Urinary bladder (tissue), 4 donors: ENCODE results near the gene SLC12A5. TPM values are rescaled to one million over a fixed set of nuclear protein-coding genes. Genes with fewer than 3 reads are reported as not detected.

Experiments
- DNase-seq: peaks from one replicate; pipeline ENCODE4 v3.0.0-alpha.2; 2015; ENCODE audit errors: extremely low spot score
- H3K27ac ChIP-seq: one replicate; pipeline ENCODE4 v1.5.1; 2013; ENCODE audit warnings: low read depth, mild to moderate bottlenecking, moderate library complexity
- H3K36me3 ChIP-seq: one replicate; pipeline ENCODE4 v1.6.1; 2013; ENCODE audit warnings: mild to moderate bottlenecking, moderate library complexity; ENCODE audit not compliant: insufficient read depth
- H3K4me1 ChIP-seq: one replicate; pipeline ENCODE4 v1.6.1; 2013; ENCODE audit warnings: mild to moderate bottlenecking, moderate library complexity; ENCODE audit not compliant: insufficient read depth
- H3K4me3 ChIP-seq: one replicate; pipeline ENCODE4 v1.5.1; 2013; ENCODE audit warnings: low read depth, low read length
- WGBS: extraction: QIAGEN DNeasy Blood & Tissue Kit; methylation state at CpG from one replicate; pipeline ENCODE4 v1.1.7; 2013; 5-methylcytosine and 5-hydroxymethylcytosine counted together
- polyA plus RNA-seq: library from polyadenylated mRNA; stranded (reverse); fragments of 200-250 nt; gene quantifications from one replicate; pipeline ENCODE4 v1.2.3, GENCODE V29; 2013
- total RNA-seq: library from RNA; depleted of rRNA; stranded (reverse); fragments of >200 nt; gene quantifications from one replicate; pipeline ENCODE4 v1.2.3, GENCODE V29; 2014
- donor health status: healthy with polysubstance abuse.
- donor health status: healthy.

Gene SLC12A5
- total and polyA plus RNA-seq, 2 donors = 0.69 to 1.5 TPM

DNA sequence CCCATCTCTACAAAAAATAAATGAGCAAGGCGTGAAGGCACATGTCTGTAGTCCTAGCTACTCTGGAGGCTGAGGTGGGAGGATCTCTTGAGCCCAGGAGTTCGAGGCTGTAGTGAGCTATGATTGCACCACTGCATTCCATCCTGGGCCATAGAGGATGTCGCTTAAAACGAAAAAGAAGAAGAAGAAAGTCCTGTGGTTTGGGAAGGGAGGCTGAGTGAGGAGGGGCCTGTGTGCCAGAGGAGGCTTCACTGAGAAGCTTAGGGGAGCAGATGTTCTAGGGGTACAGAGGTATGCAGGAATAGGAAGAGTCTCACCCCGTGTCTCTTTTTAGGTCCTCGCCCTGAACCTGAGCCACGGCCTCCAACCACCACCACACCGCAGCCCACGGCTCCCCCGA lies 16.1 kb upstream of the SLC12A5 start:
- WGBS = 57% methylated on average over 10 of the region's 10 CpGs
- Histone ChIP-seq H3K4me1 (no peaks in the 10 kb centered on the region), H3K36me3 (no peaks in the 10 kb centered on the region), H3K27ac (no peak overlapping the region), H3K4me3 (no peak overlapping the region)
- DNase-seq = no peak

DNA sequence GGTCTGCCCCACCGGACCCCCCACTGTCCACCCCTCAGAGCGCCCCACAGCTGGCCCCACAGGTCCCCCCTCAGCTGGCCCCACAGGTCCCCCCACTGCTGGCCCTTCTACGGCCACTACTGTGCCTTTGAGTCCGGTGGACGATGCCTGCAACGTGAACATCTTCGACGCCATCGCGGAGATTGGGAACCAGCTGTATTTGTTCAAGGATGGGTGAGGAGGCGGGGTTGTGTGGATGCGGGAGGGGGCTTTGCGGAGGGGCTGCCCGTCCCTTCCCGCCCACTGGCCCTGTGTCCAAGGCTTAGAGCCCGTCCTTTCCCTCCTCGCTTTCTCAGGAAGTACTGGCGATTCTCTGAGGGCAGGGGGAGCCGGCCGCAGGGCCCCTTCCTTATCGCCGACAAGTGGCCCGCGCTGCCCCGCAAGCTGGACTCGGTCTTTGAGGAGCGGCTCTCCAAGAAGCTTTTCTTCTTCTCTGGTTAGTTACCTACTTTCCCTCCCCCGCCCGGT lies 15.6 kb upstream of the SLC12A5 start:
- no peak overlapping the region for H3K27ac ChIP-seq
- WGBS = 13% methylated on average over 29 of the region's 29 CpGs
- no peaks in the 10 kb centered on the region for H3K4me1 ChIP-seq
- H3K4me3 ChIP-seq = no peak overlapping the region
- DNase-seq = no peak
- no peaks in the 10 kb centered on the region for H3K36me3 ChIP-seq

DNA sequence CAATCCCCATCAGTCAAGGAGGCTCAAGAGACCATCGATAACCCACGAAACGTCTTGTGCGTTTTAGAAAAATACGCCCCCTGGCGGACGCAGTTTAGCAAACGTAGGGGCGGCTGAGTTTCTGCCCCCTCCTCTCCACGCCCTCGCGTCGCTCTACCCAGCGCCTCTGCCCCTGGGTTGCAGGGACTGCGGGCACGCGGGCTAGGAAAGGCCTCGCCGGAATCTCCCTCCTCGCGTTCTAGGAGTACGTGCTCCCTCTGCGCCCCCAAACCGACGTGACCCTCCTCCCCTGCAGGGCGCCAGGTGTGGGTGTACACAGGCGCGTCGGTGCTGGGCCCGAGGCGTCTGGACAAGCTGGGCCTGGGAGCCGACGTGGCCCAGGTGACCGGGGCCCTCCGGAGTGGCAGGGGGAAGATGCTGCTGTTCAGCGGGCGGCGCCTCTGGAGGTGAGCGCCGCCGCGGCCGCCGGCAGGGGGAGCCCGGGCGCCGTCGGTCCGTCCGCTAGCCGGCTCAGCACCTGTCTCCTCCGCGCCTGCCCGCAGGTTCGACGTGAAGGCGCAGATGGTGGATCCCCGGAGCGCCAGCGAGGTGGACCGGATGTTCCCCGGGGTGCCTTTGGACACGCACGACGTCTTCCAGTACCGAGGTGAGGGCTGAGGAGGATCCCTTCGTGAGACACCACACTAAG lies 15.0 kb upstream of the SLC12A5 start:
- no peak for DNase-seq
- under 1% methylated on average over 67 of the region's 67 CpGs for WGBS
- H3K27ac ChIP-seq = no peak overlapping the region
- H3K4me1 ChIP-seq = no peaks in the 10 kb centered on the region
- H3K4me3 ChIP-seq = no peak overlapping the region
- no peaks in the 10 kb centered on the region for H3K36me3 ChIP-seq

DNA sequence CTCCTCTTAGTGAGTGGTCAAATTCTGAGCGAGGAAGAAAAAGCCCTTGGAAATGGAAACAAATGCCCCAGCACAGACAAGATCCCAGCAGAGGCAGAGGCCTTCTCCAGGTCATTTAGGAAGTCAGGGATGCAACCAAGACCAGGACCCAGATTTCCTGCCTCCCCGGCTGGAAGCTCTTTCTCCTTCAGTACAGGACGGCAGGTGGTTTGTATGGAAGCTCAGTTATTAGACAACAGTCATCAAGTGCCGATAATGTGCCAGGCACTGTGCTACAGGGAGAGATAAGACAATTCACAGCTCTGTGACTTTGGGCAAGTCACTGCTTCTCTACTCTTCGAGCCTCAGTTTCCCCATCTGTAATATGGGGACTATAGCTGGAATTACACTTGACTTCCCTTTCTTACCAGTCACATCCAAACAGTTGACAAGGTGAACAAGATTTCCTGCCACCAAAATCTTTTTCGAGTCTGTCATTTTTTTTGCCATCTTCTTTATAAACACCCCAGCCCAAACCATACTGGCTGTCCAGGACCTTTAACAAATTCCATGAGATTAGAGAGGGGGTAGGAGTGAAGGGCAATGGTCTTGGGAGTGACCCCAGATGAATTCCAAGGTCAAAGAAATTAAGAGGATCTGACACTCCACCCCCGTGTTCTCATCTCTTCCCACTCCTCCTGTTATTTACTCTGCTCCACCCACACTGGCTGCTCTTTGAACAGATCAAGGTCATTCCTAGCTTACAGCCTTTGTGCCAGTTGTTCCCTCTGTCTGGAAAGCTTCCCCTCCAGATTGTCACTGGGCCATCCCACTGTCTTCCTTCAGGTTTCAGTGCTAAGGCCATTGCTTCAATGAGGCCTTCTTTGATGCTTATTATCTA lies 14.3 kb upstream of the SLC12A5 start:
- H3K4me1 ChIP-seq = no peaks in the 10 kb centered on the region
- H3K27ac ChIP-seq = no peak overlapping the region
- no peaks in the 10 kb centered on the region for H3K36me3 ChIP-seq
- DNase-seq = no peak
- H3K4me3 ChIP-seq = no peak overlapping the region
- WGBS = 66% methylated on average over 7 of the region's 7 CpGs

DNA sequence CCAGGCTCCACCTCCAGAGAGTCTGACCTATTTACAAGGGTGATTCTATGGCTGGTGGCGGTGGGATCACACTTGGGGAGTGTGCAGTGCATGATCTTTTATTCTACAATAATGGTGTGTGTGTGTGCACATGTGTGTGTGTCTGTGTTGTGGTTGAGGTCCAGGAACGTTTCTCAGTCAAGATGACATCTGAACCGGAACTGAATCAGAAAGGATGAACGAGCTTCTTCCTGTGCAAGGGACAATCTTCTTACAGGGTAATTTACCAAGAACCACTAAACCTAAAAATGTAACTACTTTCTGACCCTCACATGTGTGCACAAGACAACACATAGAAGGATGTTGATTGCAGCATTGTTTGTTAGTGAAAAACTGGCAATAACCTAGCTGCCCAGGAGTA lies 11.7 kb upstream of the SLC12A5 start:
- Histone ChIP-seq H3K4me3 (no peak overlapping the region), H3K36me3 (no peaks in the 10 kb centered on the region), H3K4me1 (no peaks in the 10 kb centered on the region), H3K27ac (no peak overlapping the region)
- WGBS = 73% methylated on average over 4 of the region's 4 CpGs
- DNase-seq = no peak

DNA sequence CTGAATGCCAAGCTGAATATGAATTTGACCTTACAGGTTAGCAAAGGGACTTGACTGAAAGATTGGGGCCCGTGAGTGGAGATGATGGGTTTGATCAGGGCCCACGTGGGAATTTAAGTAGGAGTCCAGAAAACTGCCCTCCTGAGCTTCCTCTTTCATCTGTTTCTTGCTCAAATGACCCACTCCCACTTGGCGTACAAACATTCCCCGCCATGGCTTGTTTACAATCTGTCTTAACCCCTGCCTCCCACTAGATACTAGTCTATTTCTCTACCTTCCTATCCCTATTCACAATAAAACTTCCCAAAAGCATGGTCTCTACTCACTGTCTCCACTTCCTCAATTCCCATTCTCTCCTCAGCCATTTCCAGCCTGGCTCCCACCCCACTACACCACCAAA lies 10.9 kb upstream of the SLC12A5 start:
- H3K27ac ChIP-seq = no peak overlapping the region
- DNase-seq = no peak
- WGBS = 34% methylated on average over 4 of the region's 4 CpGs
- no peak overlapping the region for H3K4me3 ChIP-seq
- no peaks in the 10 kb centered on the region for H3K36me3 ChIP-seq
- H3K4me1 ChIP-seq = no peaks in the 10 kb centered on the region

DNA sequence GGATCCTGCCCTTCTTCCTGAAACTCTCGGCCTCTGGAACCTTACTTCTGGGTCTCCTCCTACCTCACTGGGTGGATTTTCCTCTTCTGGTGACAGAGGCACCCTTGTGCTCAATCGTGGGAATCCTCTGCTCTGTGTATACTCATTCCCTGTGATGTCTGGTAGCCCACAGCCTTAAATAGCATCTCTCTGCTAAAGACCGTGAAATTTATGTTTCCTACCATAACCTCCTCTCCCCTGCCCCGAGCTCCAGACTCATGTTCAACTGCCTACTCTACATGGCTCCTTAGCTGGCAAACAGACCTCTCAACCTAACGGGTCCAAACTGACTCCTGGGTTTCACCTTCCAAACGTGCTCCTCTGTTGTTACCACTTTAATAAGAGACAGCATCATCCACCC lies 10.4 kb upstream of the SLC12A5 start:
- no peak for DNase-seq
- WGBS = 56% methylated on average over 6 of the region's 6 CpGs
- no peaks in the 10 kb centered on the region for H3K4me1 ChIP-seq
- no peaks in the 10 kb centered on the region for H3K36me3 ChIP-seq
- H3K4me3 ChIP-seq = no peak overlapping the region
- no peak overlapping the region for H3K27ac ChIP-seq

DNA sequence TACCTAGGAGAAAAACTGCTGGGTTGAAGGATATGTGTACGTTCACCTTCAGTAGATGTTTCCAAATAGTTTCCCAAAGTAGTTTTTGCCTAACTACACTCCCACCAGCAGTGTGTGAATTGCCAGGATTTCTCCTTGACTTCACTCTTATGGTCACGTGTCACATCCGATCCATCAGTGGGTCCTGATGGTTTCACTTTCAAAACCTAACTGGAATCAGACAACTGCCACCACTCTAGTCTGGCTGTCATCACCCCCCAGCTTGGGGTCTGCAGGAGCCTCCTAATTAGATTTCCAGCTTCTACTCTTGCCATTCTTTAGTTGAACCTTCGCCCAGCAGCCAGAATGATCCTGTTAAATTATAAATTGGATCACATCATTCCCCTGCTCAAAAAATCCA lies 8.5 kb upstream of the SLC12A5 start:
- WGBS = 85% methylated on average over 4 of the region's 4 CpGs
- no peak for DNase-seq
- Histone ChIP-seq H3K36me3 (no peaks in the 10 kb centered on the region), H3K4me1 (no peaks in the 10 kb centered on the region), H3K27ac (no peak overlapping the region), H3K4me3 (no peak overlapping the region)

DNA sequence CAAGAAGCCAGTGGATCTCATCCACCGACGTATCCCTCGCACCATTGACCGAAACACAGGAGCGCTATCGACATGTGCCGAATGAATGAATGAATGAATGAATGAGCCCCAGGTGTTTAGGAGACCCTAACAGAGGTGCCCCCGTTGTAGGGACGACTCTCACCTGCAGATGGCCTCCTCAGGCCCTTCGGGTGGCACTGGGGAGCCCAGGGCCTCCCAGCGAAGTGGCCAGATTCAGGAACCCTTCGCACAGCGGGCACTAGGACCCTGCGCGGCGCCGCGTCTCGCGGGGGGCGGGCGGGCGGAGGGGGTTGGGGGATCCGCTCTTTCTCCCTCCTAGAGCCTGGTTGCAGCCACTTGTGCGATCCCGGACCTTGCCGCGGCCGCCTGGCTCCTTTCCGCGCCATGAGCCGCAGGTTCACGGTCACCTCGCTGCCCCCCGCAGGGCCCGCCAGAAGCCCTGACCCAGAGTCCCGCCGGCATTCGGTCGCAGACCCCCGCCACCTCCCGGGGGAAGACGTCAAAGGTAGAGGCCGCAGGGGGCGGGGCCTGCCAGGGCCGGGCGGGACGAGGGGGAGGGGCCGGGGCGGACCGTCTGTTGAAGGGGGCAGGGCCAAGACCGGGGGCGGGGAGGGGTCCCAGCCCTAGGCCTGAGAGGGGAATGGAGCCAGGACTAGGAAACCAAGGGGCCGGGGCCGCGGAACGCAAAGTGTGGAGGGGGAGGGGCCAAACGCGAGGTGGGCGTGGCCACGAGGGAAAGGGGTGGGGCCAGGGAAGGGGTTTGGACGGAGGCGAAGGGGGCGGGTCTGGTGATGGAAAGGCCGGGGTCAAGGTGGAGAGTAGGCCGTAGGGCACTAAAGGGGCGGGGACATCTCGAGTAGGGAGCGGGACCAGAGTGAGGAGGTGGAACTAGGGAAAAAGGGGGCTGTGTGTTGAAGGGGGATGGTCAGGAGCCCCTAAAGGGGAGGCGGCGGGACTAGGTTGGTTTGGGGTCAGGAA lies 7.4 kb upstream of the SLC12A5 start:
- DNase-seq = no peak
- Histone ChIP-seq H3K4me3 (peak overlapping the region; percentile 24), H3K36me3 (no peaks in the 10 kb centered on the region), H3K27ac (no peak overlapping the region), H3K4me1 (no peaks in the 10 kb centered on the region)
- WGBS = 7% methylated on average over 71 of the region's 71 CpGs

DNA sequence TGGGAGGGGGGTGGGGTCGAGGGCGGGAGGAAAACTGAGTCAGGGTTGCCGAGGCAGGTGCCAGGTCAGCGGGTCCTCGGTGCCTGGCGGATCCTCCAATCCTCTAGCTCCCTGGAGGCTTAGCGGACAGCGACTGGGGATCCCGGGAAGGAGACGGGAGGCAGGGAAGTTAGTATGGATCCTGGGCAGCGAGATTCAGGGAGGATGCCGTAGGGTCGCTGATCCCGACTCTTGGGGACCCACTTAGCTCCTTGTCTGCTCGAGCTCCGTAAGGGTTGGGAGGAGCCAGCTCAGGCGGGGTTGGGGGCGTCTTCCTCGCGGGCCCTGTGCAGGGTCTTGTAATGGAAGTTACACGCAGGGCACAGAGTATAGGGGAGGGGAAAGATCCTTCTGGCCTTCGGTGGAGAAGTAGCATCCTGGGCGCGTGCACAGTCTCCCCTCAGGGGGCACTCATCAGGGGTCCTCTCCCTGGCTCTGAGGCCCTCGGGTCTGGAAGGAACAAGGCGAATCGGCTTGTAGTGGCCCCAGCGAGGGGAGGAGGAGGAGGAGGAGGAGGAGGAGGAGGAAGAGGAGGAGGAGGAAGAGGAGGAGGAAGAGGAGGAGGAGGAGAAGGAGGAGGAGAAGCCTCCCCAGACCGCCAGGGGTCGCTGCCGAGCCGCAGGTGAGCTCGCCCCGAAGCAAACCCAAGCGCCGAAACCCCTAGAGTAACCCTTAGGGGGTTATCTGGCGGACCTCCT lies 6.4 kb upstream of the SLC12A5 start:
- Histone ChIP-seq H3K27ac (no peak overlapping the region), H3K4me1 (no peaks in the 10 kb centered on the region), H3K36me3 (no peaks in the 10 kb centered on the region), H3K4me3 (no peak overlapping the region)
- WGBS = 1% methylated on average over 34 of the region's 37 CpGs
- DNase-seq = no peak

DNA sequence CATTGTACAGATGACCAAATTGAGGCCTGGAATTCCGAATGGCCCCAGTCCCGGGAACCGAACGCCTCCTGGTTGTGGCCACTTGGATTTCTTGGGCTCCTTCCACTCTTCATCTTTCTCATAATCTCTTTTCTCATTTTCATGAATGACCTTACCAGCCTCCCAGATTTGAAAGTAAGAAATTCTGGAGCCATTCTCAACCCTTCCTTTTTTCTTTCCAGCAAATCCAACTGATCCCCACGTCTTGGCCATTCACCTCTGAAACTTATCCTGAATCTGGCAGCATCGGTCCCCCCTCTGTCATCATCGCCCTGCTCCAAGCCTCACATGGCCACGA lies 5.9 kb upstream of the SLC12A5 start:
- H3K4me1 ChIP-seq = no peaks in the 10 kb centered on the region
- H3K27ac ChIP-seq = no peak overlapping the region
- no peaks in the 10 kb centered on the region for H3K36me3 ChIP-seq
- H3K4me3 ChIP-seq = no peak overlapping the region
- no peak for DNase-seq
- 35% methylated on average over 8 of the region's 8 CpGs for WGBS

DNA sequence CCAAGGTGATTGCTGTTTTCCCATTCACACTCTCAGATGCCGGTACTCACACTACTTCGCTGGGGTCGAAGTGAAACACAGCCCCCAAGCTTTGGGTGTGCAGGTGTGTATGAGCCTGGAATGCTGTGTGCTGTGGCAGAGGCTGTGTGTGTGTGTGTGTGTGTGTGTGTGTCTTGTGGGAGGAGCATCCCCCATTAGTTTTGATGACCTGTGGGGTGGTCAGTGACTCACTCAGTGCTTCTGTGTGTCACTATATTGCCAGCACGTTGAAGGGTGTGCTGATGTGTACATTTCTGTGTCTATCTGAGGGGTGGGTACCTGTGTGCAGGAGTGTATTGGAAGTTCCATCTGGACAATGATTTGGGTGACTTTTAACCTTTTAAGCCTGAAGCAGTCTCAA lies 5.0 kb upstream of the SLC12A5 start:
- Histone ChIP-seq H3K36me3 (no peaks in the 10 kb centered on the region), H3K4me1 (no peaks in the 10 kb centered on the region), H3K27ac (no peak overlapping the region), H3K4me3 (no peak overlapping the region)
- DNase-seq = no peak
- WGBS = 64% methylated on average over 4 of the region's 4 CpGs

DNA sequence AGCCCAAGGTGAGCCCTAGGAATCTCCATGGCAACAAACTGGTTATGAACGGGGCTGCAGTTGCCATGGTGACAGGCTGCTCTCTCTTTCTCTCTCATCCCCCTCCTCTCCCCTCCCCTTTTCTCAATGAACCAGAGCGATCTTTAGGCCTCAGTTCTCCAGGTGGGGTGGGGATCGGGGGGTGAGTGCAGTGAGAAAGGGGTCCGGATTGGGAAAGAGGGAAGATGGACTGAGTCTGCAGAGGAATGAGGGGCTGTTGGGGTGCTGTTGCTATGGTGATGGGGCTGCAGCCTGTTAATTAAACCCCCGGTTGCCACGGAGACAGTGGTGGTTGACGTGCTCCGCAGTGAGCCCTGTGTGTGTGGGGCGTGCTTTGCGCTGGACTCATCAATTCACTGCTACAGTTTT lies 3.6 kb upstream of the SLC12A5 start:
- H3K27ac ChIP-seq = no peak overlapping the region
- H3K4me1 ChIP-seq = no peaks in the 10 kb centered on the region
- H3K4me3 ChIP-seq = no peak overlapping the region
- 53% methylated on average over 10 of the region's 10 CpGs for WGBS
- no peak for DNase-seq
- H3K36me3 ChIP-seq = no peaks in the 10 kb centered on the region
